HUES64 (cell line): ENCODE results near the gene MCTP2.

Source experiments
- H3K27ac ChIP-seq: 2 replicates; pipeline ENCODE4 v1.7.0; 2013; ENCODE audit warnings: low read depth, low read length, inconsistent platforms
- H3K27me3 ChIP-seq: 2 replicates; pipeline ENCODE4 v1.6.1; 2013; ENCODE audit warnings: mild to moderate bottlenecking, low read length; ENCODE audit not compliant: insufficient read depth
- H3K36me3 ChIP-seq: 2 replicates; pipeline ENCODE4 v1.6.1; 2013; ENCODE audit warnings: mild to moderate bottlenecking, low read length; ENCODE audit not compliant: insufficient read depth
- H3K4me1 ChIP-seq: 2 replicates; pipeline ENCODE4 v1.6.1; 2013; ENCODE audit warnings: mild to moderate bottlenecking, low read length, moderate library complexity; ENCODE audit not compliant: insufficient read depth
- H3K4me3 ChIP-seq: 2 replicates; pipeline ENCODE4 v1.5.1; 2013; ENCODE audit warnings: mild to moderate bottlenecking, low read length, moderate library complexity
- H3K9ac ChIP-seq: 2 replicates; pipeline ENCODE4 v1.6.1; 2013; ENCODE audit warnings: mild to moderate bottlenecking, low read depth, low read length
- H3K9me3 ChIP-seq: 2 replicates; pipeline ENCODE4 v1.6.1; 2013; ENCODE audit warnings: low read depth, low read length; ENCODE audit not compliant: insufficient read depth
- WGBS: fragments of 150-250, 120-280 bp; methylation state at CpG from one replicate; pipeline ENCODE4 v1.1.7; 2013; ENCODE audit warnings: missing lambda C conversion rate; 5-methylcytosine and 5-hydroxymethylcytosine counted together

Gene MCTP2

DNA sequence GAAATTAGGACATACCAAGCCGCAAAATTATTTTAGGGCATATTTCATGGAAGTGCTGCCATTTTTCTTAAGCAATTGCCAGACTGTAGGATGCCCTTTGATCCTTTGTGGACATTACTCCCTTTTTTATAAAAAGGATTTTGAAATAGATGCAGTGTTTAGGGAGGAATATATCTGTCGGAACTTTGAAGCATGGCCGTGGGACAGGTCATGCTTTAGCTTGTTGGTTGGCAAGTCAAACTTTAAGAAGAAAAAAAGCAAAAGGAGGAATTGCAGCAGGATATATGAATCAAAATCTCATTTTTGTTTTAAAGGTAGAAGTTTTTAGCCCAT is 122.1 kb downstream of the MCTP2 start:
- no peaks in the 10 kb centered on the region for H3K9me3 ChIP-seq
- no peaks in the 10 kb centered on the region for H3K27me3 ChIP-seq
- WGBS, result 95% methylated on average over 3 of the region's 3 CpGs
- no peak overlapping the region for H3K4me3 ChIP-seq
- H3K36me3 ChIP-seq, result no peaks in the 10 kb centered on the region
- no peak overlapping the region for H3K9ac ChIP-seq
- peaks cover 8% of the 10 kb centered on the region; the same call in 1 of the 2 replicates for H3K4me1 ChIP-seq
- H3K27ac ChIP-seq, result no peak overlapping the region

DNA sequence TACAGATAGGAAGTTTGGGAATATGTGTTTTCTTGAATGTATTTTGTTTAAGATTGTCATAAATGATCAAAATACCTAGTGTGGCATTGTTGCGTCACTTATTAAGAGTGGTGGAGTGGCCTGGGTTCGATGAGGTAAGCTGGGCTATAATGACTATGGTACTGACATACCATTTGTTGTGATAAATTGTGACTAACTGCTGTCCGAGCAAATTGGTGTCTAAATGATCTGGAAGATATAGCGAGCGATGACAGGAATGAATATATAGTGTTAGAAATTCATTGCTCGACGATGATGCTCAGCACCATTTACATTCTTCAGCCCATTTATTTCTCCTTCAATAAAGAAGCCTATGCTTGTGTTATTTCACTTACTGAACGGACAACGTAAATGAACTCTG is 123.3 kb downstream of the MCTP2 start:
- Histone ChIP-seq H3K27ac (no peak overlapping the region), H3K36me3 (no peaks in the 10 kb centered on the region), H3K4me3 (no peak overlapping the region), H3K9ac (no peak overlapping the region), H3K27me3 (no peaks in the 10 kb centered on the region), H3K4me1 (peaks cover 8% of the 10 kb centered on the region; the same call in 1 of the 2 replicates), H3K9me3 (no peaks in the 10 kb centered on the region)
- WGBS, result 98% methylated on average over 9 of the region's 9 CpGs

DNA sequence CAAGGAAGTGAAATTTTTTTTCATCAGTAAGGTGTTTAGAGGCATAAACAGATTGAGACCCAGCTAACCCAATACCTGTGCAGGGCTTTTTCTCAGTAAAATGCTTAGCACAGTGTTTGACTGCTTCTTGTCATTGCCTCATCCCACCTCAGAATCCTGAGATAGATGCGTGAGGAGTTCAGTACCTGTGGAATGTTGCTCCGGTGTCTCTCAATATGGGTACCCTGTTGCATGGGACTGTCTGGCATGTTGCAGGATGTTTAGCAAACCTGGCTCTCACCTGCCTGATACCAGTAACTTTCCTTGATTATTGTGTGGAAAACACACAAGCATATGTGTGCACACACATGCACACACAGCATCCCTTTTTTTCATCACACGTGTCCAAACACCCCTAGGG is 128.4 kb downstream of the MCTP2 start:
- Histone ChIP-seq H3K9me3 (no peaks in the 10 kb centered on the region), H3K36me3 (no peaks in the 10 kb centered on the region), H3K27me3 (no peaks in the 10 kb centered on the region), H3K27ac (no peak overlapping the region), H3K4me3 (no peak overlapping the region), H3K4me1 (no peaks in the 10 kb centered on the region), H3K9ac (no peak overlapping the region)
- WGBS, result 98% methylated on average over 3 of the region's 3 CpGs

DNA sequence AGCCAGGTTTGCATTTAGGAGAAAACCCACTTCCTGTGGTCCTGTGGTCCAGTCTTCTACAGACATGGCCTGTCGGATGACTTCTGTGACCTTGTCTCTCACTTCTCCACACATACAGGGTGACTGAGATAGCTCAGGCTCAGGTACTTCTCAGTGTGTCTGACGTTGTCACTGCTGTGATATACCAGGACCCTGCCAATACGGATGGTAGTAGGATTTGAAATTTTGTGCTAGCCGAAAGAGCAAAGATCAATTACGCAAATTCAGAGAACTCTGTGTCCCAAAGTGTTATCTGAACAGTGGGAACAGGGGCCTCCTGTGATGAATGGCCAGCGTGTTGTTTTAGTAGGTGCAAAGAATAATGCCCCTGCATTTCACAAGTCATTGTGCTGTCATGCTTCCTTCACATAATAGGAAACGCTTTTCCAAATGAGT is 128.9 kb downstream of the MCTP2 start:
- no peaks in the 10 kb centered on the region for H3K36me3 ChIP-seq
- 90% methylated on average over 7 of the region's 7 CpGs for WGBS

DNA sequence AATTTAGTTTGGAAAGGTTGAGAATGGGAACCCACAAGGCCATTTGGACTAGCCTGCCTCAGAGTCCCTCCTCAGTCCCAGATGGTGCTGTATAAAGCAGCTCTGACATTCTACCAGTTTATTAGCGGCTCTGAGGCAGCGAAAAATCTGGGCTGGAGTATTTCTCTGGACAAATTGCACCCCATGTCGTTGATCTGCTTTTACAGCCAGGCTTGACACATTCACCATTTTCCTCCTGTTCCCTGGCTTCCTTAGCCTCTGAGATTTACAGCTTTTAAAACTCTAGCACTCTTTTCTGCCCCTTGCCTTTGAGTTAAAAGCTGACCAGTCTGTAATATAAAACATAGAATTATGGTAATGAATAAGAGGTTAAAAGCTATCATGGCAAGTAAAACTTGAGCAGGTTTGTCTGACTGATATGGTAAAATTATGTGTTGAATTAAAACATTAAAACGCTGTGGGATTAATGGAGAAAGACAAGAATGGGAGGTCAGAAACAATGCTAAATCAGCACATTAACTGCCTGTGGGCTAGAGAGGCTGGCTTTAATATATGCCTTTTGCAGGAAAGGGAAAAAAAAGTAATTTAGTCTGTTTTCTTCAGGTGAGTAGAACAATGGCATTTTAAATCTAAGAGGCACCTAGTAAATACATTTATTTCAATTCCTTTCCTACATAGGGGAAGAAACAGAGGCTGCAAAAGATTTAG is 131.2 kb downstream of the MCTP2 start:
- Histone ChIP-seq H3K27me3 (no peaks in the 10 kb centered on the region), H3K4me1 (no peaks in the 10 kb centered on the region), H3K4me3 (no peak overlapping the region), H3K36me3 (no peaks in the 10 kb centered on the region), H3K9ac (no peak overlapping the region), H3K9me3 (no peaks in the 10 kb centered on the region), H3K27ac (no peak overlapping the region)
- 92% methylated on average over 4 of the region's 4 CpGs for WGBS

More for the DNA sequence above, 128.9 kb downstream of the MCTP2 start:
- H3K4me3 ChIP-seq, result no peak overlapping the region
- no peaks in the 10 kb centered on the region for H3K27me3 ChIP-seq
- H3K27ac ChIP-seq, result no peak overlapping the region
- H3K4me1 ChIP-seq, result no peaks in the 10 kb centered on the region
- no peak overlapping the region for H3K9ac ChIP-seq
- H3K9me3 ChIP-seq, result no peaks in the 10 kb centered on the region

DNA sequence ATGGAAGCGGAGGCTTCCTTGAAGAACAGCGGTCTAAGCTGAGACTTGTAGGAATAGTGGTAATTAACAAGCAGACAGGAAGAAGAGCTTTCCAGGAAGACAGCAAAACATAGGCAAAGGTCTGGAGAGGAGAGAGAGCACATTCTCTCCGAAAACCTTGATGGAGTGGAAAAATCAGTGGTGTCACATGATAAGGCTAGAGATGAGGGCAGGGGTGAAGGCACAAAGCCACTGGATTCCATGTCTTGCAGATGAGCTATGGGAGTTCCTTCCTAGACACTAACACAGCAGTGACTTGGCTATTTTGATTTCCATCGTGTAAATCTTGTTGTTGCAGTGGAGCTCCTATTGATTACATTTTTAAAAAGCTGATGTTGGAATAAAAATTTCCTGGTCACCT is 132.0 kb downstream of the MCTP2 start:
- Histone ChIP-seq H3K27ac (no peak overlapping the region), H3K9ac (no peak overlapping the region), H3K9me3 (no peaks in the 10 kb centered on the region), H3K27me3 (no peaks in the 10 kb centered on the region), H3K4me3 (no peak overlapping the region), H3K4me1 (no peaks in the 10 kb centered on the region), H3K36me3 (no peaks in the 10 kb centered on the region)
- 95% methylated on average over 4 of the region's 4 CpGs for WGBS

DNA sequence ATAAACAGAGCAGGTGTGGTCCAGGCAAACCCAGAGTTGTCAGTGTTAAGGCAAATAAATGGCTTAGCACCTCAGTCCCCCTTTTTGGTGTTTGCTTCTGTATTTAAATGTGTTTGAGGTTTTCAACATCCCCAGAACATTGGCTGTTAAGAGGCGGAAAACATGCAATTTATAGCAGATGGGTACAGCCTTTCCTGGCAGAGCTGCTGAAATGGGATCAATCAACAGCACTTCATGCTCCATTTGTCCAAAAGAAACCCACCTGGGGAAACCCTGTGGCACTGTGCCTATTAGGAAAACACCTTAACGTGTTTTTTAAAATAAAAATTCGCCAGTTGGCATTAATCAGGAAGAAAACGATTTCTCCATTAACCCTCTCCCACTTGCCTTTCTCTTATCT is 135.4 kb downstream of the MCTP2 start:
- Histone ChIP-seq H3K9ac (no peak overlapping the region), H3K4me3 (no peak overlapping the region), H3K4me1 (no peaks in the 10 kb centered on the region), H3K9me3 (no peaks in the 10 kb centered on the region), H3K27ac (no peak overlapping the region), H3K36me3 (no peaks in the 10 kb centered on the region), H3K27me3 (no peaks in the 10 kb centered on the region)
- WGBS, result 92% methylated on average over 4 of the region's 4 CpGs

DNA sequence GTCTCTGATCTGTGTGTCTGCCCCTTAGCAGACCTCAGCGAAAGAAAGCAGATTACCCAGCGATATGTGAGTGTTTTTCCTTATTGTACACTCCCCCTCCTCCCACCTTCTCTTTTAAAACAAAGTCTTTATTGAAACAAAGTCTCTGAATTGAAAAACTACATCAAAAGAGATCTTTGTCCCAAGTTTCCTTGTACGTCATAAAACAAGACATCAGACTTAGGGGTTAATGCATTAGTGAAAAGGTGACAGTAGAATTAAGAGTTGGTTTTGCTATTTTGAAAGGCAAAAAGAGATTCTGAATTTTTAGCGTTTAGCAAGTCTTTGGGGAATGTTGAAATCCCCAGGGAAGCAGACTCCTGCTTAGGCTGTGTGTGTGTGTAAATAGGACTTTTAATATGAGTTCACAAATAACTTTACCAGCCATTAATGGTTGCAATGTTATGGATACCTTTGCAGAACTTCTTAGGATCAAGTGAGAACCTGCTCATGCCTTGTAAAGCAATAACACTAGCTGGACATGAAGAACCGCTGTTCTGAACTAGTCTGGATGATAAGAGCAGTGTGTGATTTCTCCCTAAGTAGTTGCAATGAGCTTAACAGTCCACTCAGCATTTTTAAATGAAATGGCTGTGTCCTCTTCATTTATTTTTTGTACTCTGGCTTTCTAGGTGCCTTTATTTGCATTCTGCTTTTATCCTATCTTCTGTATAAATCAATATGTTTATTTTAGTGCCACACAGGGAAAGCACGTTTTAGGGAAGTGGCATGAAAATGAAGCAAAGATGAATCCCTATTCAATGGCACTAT is 136.6 kb downstream of the MCTP2 start:
- Histone ChIP-seq H3K27ac (no peak overlapping the region), H3K4me1 (no peaks in the 10 kb centered on the region), H3K27me3 (no peaks in the 10 kb centered on the region), H3K4me3 (no peak overlapping the region), H3K9ac (no peak overlapping the region), H3K36me3 (no peaks in the 10 kb centered on the region), H3K9me3 (no peaks in the 10 kb centered on the region)
- WGBS, result 83% methylated on average over 5 of the region's 6 CpGs

DNA sequence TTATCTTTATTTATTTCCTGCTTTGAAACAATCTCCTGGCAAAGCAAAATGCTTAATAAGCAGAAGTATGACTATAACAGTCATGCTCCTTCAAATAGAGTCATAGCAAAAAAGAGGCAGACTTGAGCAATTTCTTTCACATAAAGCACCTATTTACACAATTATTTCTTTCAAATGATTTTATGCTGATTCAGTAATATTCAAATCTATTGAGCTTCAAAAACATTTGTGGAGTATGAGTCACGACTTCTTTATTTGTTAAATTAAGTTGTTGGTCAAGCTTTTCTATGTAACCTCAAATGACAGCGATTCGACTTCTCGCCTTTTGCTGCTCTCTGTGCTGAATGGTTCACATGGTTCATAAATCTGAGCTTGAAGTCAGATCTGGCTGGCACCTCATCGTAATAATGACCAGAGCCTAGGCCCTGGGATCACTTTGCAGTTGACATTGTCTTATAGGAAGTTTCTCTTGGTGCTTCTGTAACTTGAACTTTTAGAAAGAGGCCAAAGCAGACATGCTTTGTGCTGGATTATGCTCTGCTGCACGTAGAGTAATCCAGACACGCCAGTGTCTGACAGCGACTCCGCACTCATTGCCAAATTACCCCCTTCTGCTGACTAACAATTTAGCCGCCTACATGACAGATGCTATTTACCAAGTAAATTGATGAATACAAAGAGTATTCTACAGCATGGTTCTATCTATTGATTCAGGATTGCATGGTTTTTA is 139.0 kb downstream of the MCTP2 start:
- H3K9ac ChIP-seq, result no peak overlapping the region
- H3K4me1 ChIP-seq, result no peaks in the 10 kb centered on the region
- H3K36me3 ChIP-seq, result no peaks in the 10 kb centered on the region
- 97% methylated on average over 10 of the region's 10 CpGs for WGBS
- no peaks in the 10 kb centered on the region for H3K9me3 ChIP-seq
- H3K4me3 ChIP-seq, result no peak overlapping the region
- H3K27ac ChIP-seq, result no peak overlapping the region
- H3K27me3 ChIP-seq, result no peaks in the 10 kb centered on the region

DNA sequence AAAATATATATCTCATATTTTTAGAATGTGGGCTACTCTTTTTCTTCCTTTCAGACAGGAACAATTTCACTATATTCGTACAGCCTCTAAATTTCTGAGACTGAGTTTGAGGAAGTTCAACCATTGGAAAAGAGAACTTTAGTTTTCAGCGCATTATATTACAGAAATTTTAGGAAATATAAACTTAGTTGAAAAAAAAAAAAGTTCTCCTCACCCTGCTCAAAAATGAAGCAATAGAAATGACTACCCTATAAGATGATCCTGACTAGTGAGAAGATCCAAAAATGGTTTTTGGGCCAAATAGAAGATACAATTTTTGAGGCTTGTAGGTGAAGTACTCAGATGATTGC is 139.6 kb downstream of the MCTP2 start:
- no CpG with 5 or more reads among the region's 2 CpGs for WGBS
- Histone ChIP-seq H3K9me3 (no peaks in the 10 kb centered on the region), H3K4me1 (no peaks in the 10 kb centered on the region), H3K27me3 (no peaks in the 10 kb centered on the region), H3K4me3 (no peak overlapping the region), H3K36me3 (no peaks in the 10 kb centered on the region), H3K27ac (no peak overlapping the region), H3K9ac (no peak overlapping the region)

DNA sequence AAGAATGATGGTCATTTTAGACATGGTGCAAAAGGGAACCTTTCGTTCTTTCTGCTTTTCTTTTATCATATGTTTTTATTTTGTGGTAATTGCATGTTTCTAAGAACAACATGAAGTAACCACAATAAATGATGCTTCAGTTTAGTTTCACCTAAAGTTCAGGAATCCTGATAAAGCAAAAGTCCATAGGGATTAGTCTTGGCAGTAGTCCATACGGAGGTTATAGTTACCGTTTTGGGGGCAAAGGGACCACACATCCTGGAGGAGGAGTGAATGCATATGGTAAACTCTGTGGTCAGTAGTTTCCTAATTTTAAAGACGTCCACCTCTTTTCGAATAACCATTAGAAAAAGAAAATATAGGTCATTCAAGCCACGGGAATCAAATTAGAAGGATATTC is 141.5 kb downstream of the MCTP2 start:
- WGBS, result 91% methylated on average over 6 of the region's 6 CpGs
- no peak overlapping the region for H3K4me3 ChIP-seq
- H3K27me3 ChIP-seq, result no peaks in the 10 kb centered on the region
- no peaks in the 10 kb centered on the region for H3K9me3 ChIP-seq
- no peaks in the 10 kb centered on the region for H3K4me1 ChIP-seq
- no peaks in the 10 kb centered on the region for H3K36me3 ChIP-seq
- no peak overlapping the region for H3K27ac ChIP-seq
- no peak overlapping the region for H3K9ac ChIP-seq
